ENCODE measurements around the gene ZNF385C. TPM values are rescaled to one million over a fixed set of nuclear protein-coding genes. Genes with fewer than 3 reads are reported as not detected.

ZNF385C gene
- polyA plus RNA-seq, 1 donor (not counting 4 experiments of a cell fraction or from before 2014, with no cell fraction given) = 0.09 TPM

DNA sequence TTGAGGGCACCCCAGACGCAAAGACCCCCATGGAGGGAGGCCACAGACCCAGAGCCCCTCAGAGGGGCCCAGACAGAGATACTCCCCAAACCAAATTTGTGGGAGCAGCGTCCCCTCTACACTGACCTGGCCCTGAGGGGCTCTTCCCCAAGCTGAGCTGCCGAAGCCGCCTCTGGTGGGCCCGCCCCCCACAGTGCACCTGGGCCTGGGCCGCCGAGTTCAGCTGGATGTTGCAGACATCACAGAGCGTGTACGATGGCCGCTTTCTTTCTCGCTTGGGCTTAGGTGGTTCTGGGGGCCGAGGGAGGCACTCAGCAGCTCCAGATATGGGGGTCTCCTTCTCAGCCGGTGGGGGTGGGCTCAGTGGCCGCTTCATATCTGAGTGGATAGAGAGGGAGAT lies 35.6 kb downstream of the ZNF385C start:
- Histone ChIP-seq H3K27me3 (ENCODE audit: control insufficient read depth, extremely low read depth, insufficient read depth, low read length) (no peaks in the 10 kb centered on the region), H3K9ac (ENCODE audit: control insufficient read depth, extremely low read depth, insufficient read depth, low read length) (no peak overlapping the region), H3K9me3 (ENCODE audit: control insufficient read depth, low read depth, low read length) (no peaks in the 10 kb centered on the region), H3K27ac (ENCODE audit: control insufficient read depth, insufficient read depth, low read length) (no peak overlapping the region), H2AFZ (ENCODE audit: control insufficient read depth, low read length) (no peak overlapping the region), H3K4me1 (ENCODE audit: control insufficient read depth, extremely low read depth, insufficient read depth, low read length) (peaks cover 1% of the 10 kb centered on the region), H3K9me1 (ENCODE audit: control insufficient read depth, extremely low read depth, insufficient read depth, low read length) (no peaks in the 10 kb centered on the region), H3K36me3 (ENCODE audit: control insufficient read depth in 2 of 2, extremely low read depth in 1 of 2, insufficient read depth in 2 of 2, low read length in 2 of 2) (no peaks in the 10 kb centered on the region), H3K4me3 (ENCODE audit: control insufficient read depth in 2 of 3, extremely low read depth in 1 of 3, insufficient read depth in 2 of 3, low read depth in 1 of 3, low read length in 3 of 3) (no peak overlapping the region), H4K20me1 (ENCODE audit: control insufficient read depth, extremely low read depth, insufficient read depth, low read length) (no peaks in the 10 kb centered on the region), H3K79me2 (ENCODE audit: control insufficient read depth, insufficient read depth, low read length) (no peaks in the 10 kb centered on the region), H3K4me2 (ENCODE audit: control insufficient read depth, extremely low read depth, insufficient read depth, low read depth, low read length) (no peak overlapping the region)
- DNase-seq (ENCODE audit: low read depth, low spot score) = no peak
- dilution Hi-C loops (cut with MboI; ENCODE audit: extremely low pct_ligation_motif_present, low sequenced_read_pairs) = no loop called here
- no peak for FAIRE-seq
- TF ChIP-seq, protein P1, sequence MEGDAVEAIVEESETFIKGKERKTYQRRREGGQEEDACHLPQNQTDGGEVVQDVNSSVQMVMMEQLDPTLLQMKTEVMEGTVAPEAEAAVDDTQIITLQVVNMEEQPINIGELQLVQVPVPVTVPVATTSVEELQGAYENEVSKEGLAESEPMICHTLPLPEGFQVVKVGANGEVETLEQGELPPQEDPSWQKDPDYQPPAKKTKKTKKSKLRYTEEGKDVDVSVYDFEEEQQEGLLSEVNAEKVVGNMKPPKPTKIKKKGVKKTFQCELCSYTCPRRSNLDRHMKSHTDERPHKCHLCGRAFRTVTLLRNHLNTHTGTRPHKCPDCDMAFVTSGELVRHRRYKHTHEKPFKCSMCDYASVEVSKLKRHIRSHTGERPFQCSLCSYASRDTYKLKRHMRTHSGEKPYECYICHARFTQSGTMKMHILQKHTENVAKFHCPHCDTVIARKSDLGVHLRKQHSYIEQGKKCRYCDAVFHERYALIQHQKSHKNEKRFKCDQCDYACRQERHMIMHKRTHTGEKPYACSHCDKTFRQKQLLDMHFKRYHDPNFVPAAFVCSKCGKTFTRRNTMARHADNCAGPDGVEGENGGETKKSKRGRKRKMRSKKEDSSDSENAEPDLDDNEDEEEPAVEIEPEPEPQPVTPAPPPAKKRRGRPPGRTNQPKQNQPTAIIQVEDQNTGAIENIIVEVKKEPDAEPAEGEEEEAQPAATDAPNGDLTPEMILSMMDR (optimal IDR thresholded peaks at IDR 0.05 in 1 of 3, IDR thresholded peaks at IDR 0.05 in 1 of 3, conservative IDR thresholded peaks at IDR 0.05 in 1 of 3; ENCODE audit: extremely low read depth in 1 of 3, insufficient read depth in 2 of 3, low read length in 3 of 3) = no peak
- TF ChIP-seq EZH2 (IDR thresholded peaks at IDR 0.05; ENCODE audit: low read length) = no peak

DNA sequence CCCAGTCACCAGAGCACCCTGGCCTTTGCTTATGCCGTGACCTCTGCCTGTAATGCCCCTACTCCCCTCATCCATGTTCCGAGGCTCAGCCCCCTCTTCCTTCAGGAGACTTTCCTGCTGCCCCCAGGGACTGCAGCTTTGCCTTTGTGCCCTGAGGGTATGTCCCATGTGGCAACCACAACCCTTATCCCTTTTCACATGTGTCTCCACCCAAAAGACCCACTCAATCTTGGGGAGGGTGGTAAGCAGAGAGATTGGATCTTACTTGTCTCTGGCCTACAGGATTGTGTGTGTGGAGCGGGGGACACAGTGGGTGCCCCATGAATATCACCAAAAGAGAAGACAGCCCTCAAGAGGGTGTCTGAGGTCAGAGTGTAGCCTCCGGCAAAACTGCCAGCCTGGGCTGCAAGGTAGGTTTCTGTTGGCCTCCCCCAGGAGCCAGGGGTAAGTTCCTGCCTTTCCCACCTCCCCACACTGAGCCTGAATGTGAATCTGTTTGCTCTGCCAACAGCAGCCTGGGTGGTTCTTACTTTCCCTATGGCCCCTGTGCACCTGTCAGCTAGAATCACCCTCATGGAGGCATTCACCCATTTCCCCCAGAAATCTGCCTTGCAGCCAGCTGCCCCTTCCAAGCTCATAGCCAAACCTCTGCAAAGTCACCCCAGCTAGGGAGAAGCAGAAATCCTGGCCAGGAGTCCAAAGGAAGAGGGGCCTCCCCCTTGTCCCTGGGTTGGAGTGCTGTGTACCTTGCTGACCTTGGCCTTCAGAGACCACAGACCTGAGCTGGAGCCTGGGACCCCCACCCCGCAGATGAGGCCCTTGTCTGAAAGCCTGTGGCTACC lies 36.4 kb downstream of the ZNF385C start:
- Histone ChIP-seq H3K9me3 (ENCODE audit: control insufficient read depth, low read depth, low read length) (no peaks in the 10 kb centered on the region), H3K27ac (ENCODE audit: control insufficient read depth, insufficient read depth, low read length) (no peak overlapping the region), H3K9me1 (ENCODE audit: control insufficient read depth, extremely low read depth, insufficient read depth, low read length) (no peaks in the 10 kb centered on the region), H4K20me1 (ENCODE audit: control insufficient read depth, extremely low read depth, insufficient read depth, low read length) (no peaks in the 10 kb centered on the region), H3K9ac (ENCODE audit: control insufficient read depth, extremely low read depth, insufficient read depth, low read length) (no peak overlapping the region), H3K27me3 (ENCODE audit: control insufficient read depth, extremely low read depth, insufficient read depth, low read length) (no peaks in the 10 kb centered on the region), H3K4me1 (ENCODE audit: control insufficient read depth, extremely low read depth, insufficient read depth, low read length) (no peaks in the 10 kb centered on the region), H3K36me3 (ENCODE audit: control insufficient read depth in 2 of 2, extremely low read depth in 1 of 2, insufficient read depth in 2 of 2, low read length in 2 of 2) (no peaks in the 10 kb centered on the region), H3K79me2 (ENCODE audit: control insufficient read depth, insufficient read depth, low read length) (no peaks in the 10 kb centered on the region), H3K4me2 (ENCODE audit: control insufficient read depth, extremely low read depth, insufficient read depth, low read depth, low read length) (no peak overlapping the region), H3K4me3 (ENCODE audit: control insufficient read depth in 2 of 3, extremely low read depth in 1 of 3, insufficient read depth in 2 of 3, low read depth in 1 of 3, low read length in 3 of 3) (no peak overlapping the region), H2AFZ (ENCODE audit: control insufficient read depth, low read length) (no peak overlapping the region)
- DNase-seq (ENCODE audit: low read depth, low spot score) (no peak), FAIRE-seq (no peak)
- dilution Hi-C loops (cut with MboI; ENCODE audit: extremely low pct_ligation_motif_present, low sequenced_read_pairs) = no loop called here
- no peak for TF ChIP-seq EZH2 (IDR thresholded peaks at IDR 0.05; ENCODE audit: low read length)
- TF ChIP-seq, protein P1 (optimal IDR thresholded peaks at IDR 0.05 in 1 of 3, IDR thresholded peaks at IDR 0.05 in 1 of 3, conservative IDR thresholded peaks at IDR 0.05 in 1 of 3; ENCODE audit: extremely low read depth in 1 of 3, insufficient read depth in 2 of 3, low read length in 3 of 3) = no peak
